IPS-11a (cell line): ENCODE measurements around the gene STAT1.

Experiments
- H3K4me3 ChIP-seq: one replicate; pipeline ENCODE4 v1.5.1; 2013; ENCODE audit warnings: low read depth, low read length, control low read depth

STAT1 gene

GRCh38 chr2:191013932-191014652 is at the start of gene STAT1:
STAT1 (minus strand) TSS chr2:191014171; CDS start chr2:191010003, 4,168 bp downstream.
- peak within 1 kb of the TSS; percentile 95 for H3K4me3 ChIP-seq

GRCh38 chr2:191063584-191063983 is 49.6 kb upstream of the STAT1 start:
- H3K4me3 ChIP-seq: no peak overlapping the region

- H3K4me3 ChIP-seq: no peak overlapping the region
These were observed 47.5 kb upstream of the STAT1 start for GRCh38 chr2:191061381-191061980.

GRCh38 chr2:191059308-191059707 is 45.3 kb upstream of the STAT1 start:
- H3K4me3 ChIP-seq: no peak overlapping the region

GRCh38 chr2:191056228-191056627 is 42.3 kb upstream of the STAT1 start:
- no peak overlapping the region for H3K4me3 ChIP-seq

- no peak overlapping the region for H3K4me3 ChIP-seq
These were observed 39.3 kb upstream of the STAT1 start for GRCh38 chr2:191053256-191053655.

GRCh38 chr2:191051825-191052778 is 38.1 kb upstream of the STAT1 start:
- H3K4me3 ChIP-seq: no peak overlapping the region

GRCh38 chr2:191051177-191051576 is 37.2 kb upstream of the STAT1 start:
- no peak overlapping the region for H3K4me3 ChIP-seq

GRCh38 chr2:191050640-191050987 is 36.6 kb upstream of the STAT1 start:
- no peak overlapping the region for H3K4me3 ChIP-seq

- no peak overlapping the region for H3K4me3 ChIP-seq
These were observed 36.0 kb upstream of the STAT1 start for GRCh38 chr2:191049728-191050639.

GRCh38 chr2:191048073-191048472 is 34.1 kb upstream of the STAT1 start:
- H3K4me3 ChIP-seq: no peak overlapping the region

- no peak overlapping the region for H3K4me3 ChIP-seq
These were observed 31.2 kb upstream of the STAT1 start for GRCh38 chr2:191045141-191045540.

- H3K4me3 ChIP-seq: no peak overlapping the region
These were observed 29.5 kb upstream of the STAT1 start for GRCh38 chr2:191043438-191043837.

GRCh38 chr2:191041418-191042161 is 27.6 kb upstream of the STAT1 start:
- no peak overlapping the region for H3K4me3 ChIP-seq

- no peak overlapping the region for H3K4me3 ChIP-seq
These were observed 25.6 kb upstream of the STAT1 start for GRCh38 chr2:191039616-191040015.

- no peak overlapping the region for H3K4me3 ChIP-seq
These were observed 24.8 kb upstream of the STAT1 start for GRCh38 chr2:191038741-191039140.

GRCh38 chr2:191038241-191038725 is 24.3 kb upstream of the STAT1 start:
- H3K4me3 ChIP-seq: no peak overlapping the region

- H3K4me3 ChIP-seq: no peak overlapping the region
These were observed 23.4 kb upstream of the STAT1 start for GRCh38 chr2:191037351-191037750.

- no peak overlapping the region for H3K4me3 ChIP-seq
These were observed 22.4 kb upstream of the STAT1 start for GRCh38 chr2:191036363-191036762.
